Prostate gland (tissue), 2 donors: ENCODE measurements around the gene CLEC16A. TPM values are rescaled to one million over a fixed set of nuclear protein-coding genes. Genes with fewer than 3 reads are reported as not detected.
A peak's percentile ranks its signal among the peaks of the same experiment; 100 is the strongest.

Source experiments
- DNase-seq: peaks from one replicate; pipeline ENCODE4 v3.0.0-alpha.2; 2019; ENCODE audit warnings: low spot score
- H3K27ac ChIP-seq, 2 donors: fragments of 200-600 bp; sonication (generic); 2 replicates each; pipeline ENCODE4 v1.5.1; 2017 to 2019
- H3K27me3 ChIP-seq: fragments of 200-600 bp; sonication (generic); replicated peaks from 2 replicates; pipeline ENCODE4 v1.5.1; 2019; ENCODE audit not compliant: insufficient read depth
- H3K36me3 ChIP-seq, 2 donors: fragments of 200-600 bp; sonication (generic); 1 replicate in 1 of 2; 2 replicates in 1 of 2; pipeline versions ENCODE4 v1.5.1 to v1.8.1; 2017 to 2019
- H3K4me1 ChIP-seq: fragments of 200-600 bp; sonication (generic); replicated peaks from 2 replicates; pipeline ENCODE4 v1.5.1; 2019
- H3K4me3 ChIP-seq, 2 donors: fragments of 200-600 bp; sonication (generic); 2 replicates each; pipeline ENCODE4 v1.5.1; 2017 to 2019
- H3K9me3 ChIP-seq: fragments of 200-600 bp; sonication (generic); 2 replicates; pipeline ENCODE4 v1.5.1; 2017
- CTCF ChIP-seq, 4 experiments: fragments of 200-600 bp in 2 of 4; fragments of 450-650 bp in 2 of 4; sonication (generic) in 2 of 4; IDR thresholded peaks; 1 replicate in 3 of 4; 2 replicates in 1 of 4; pipeline ENCODE4 v1.5.1; 2016 to 2019; ENCODE audit warnings: antibody characterized with exemption in 4 of 4, mild to moderate bottlenecking in 2 of 4, moderate library complexity in 2 of 4
- POLR2A ChIP-seq: fragments of 450-650 bp; IDR thresholded peaks from one replicate; pipeline ENCODE4 v1.6.1; 2016; ENCODE audit warnings: antibody characterized with exemption, mild to moderate bottlenecking
- POLR2AphosphoS5 ChIP-seq: sonication (generic); formaldehyde crosslinking; IDR thresholded peaks from one replicate; pipeline ENCODE4 v1.6.1; 2017; ENCODE audit warnings: antibody characterized with exemption
- WGBS: methylation state at CpG from one replicate; pipeline ENCODE4 v1.1.5; 2018; 5-methylcytosine and 5-hydroxymethylcytosine counted together
- intact Hi-C: fragments of 100-400 bp; cut with DNase I; formaldehyde crosslinking; loops from one replicate; pipeline ENCODE4 v1.14.2; 2022
- total RNA-seq, 2 donors: library from RNA; depleted of rRNA; stranded (reverse); fragments of >200 nt; gene quantifications; one replicate each; pipeline ENCODE4 v1.1.0, GENCODE V29; 2016

Gene CLEC16A
- total RNA-seq, 2 donors from 2014 or later = 26.1 to 52.2 TPM

- Histone ChIP-seq H3K36me3 (no peaks in the 10 kb centered on the region), H3K9me3 (no peaks in the 10 kb centered on the region), H3K4me1 (no peaks in the 10 kb centered on the region), H3K27me3 (no peaks in the 10 kb centered on the region), H3K27ac (peak overlapping the region; percentile 27 to 34), H3K4me3 (no peak overlapping the region)
- TF ChIP-seq CTCF (IDR thresholded peaks at IDR 0.05) (no peak), POLR2A (no peak), POLR2AphosphoS5 (no peak)
- DNase-seq = no peak
- intact Hi-C loops = loop anchor here (5.0 kb wide), 1 partner anchor 52 kb away; no protein-coding TSS in a partner anchor
- 74% methylated on average over 14 of the region's 14 CpGs for WGBS
Observed at GRCh38 chr16:11033629-11034420, 89.5 kb downstream of the CLEC16A start.

DNA sequence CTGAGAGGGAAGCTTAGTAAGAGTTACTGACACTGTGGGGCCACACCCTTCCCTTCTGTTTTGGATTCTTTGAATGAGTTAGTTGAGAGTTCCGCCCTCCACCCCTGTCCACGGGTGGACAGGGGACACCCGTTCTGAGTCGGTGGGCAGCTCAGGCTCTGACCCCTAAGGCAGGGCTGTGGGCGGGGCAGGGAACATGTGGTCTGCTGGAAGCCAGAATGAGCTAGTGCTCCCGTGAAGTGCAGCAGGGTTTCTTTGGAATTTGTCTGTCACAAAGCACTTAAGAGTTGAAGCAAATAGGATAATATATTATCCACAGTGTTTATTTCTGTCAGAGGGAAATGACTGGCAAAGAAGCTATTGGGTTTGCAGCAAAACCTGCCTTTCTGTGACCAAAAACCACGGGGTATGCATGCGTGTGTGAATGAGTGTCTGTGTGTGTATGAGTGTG lies 90.1 kb downstream of the CLEC16A start:
- H3K27ac ChIP-seq = no peak overlapping the region

GRCh38 chr16:11035096-11035495 lies 90.7 kb downstream of the CLEC16A start:
- no peaks in the 10 kb centered on the region for H3K27me3 ChIP-seq
- H3K27ac ChIP-seq = no peak overlapping the region
- DNase-seq = no peak
- no peak overlapping the region for H3K4me3 ChIP-seq
- no peaks in the 10 kb centered on the region for H3K36me3 ChIP-seq
- WGBS = 97% methylated on average over 5 of the region's 5 CpGs
- intact Hi-C loops = no loop called here
- H3K4me1 ChIP-seq = no peaks in the 10 kb centered on the region
- no peak for TF ChIP-seq CTCF (IDR thresholded peaks at IDR 0.05)
- no peak for TF ChIP-seq POLR2AphosphoS5
- no peak for TF ChIP-seq POLR2A
- no peaks in the 10 kb centered on the region for H3K9me3 ChIP-seq

More for the DNA sequence above, 90.1 kb downstream of the CLEC16A start:
- no peaks in the 10 kb centered on the region for H3K36me3 ChIP-seq
- H3K27me3 ChIP-seq = no peaks in the 10 kb centered on the region
- 56% methylated on average over 8 of the region's 8 CpGs for WGBS
- no peak overlapping the region for H3K4me3 ChIP-seq
- intact Hi-C loops = loop anchor here (5.0 kb wide), 1 partner anchor 52 kb away; no protein-coding TSS in a partner anchor
- H3K9me3 ChIP-seq = no peaks in the 10 kb centered on the region
- no peak for DNase-seq
- TF ChIP-seq POLR2AphosphoS5 (no peak), CTCF (IDR thresholded peaks at IDR 0.05) (no peak), POLR2A (no peak)
- H3K4me1 ChIP-seq = no peaks in the 10 kb centered on the region

GRCh38 chr16:11036040-11036439 lies 91.7 kb downstream of the CLEC16A start:
- Histone ChIP-seq H3K36me3 (no peaks in the 10 kb centered on the region), H3K4me3 (no peak overlapping the region), H3K4me1 (no peaks in the 10 kb centered on the region), H3K27me3 (no peaks in the 10 kb centered on the region), H3K27ac (no peak overlapping the region), H3K9me3 (no peaks in the 10 kb centered on the region)
- 98% methylated on average over 6 of the region's 6 CpGs for WGBS
- intact Hi-C loops = no loop called here
- TF ChIP-seq POLR2A = no peak
- TF ChIP-seq POLR2AphosphoS5 = no peak
- no peak for TF ChIP-seq CTCF (IDR thresholded peaks at IDR 0.05)
- no peak for DNase-seq

DNA sequence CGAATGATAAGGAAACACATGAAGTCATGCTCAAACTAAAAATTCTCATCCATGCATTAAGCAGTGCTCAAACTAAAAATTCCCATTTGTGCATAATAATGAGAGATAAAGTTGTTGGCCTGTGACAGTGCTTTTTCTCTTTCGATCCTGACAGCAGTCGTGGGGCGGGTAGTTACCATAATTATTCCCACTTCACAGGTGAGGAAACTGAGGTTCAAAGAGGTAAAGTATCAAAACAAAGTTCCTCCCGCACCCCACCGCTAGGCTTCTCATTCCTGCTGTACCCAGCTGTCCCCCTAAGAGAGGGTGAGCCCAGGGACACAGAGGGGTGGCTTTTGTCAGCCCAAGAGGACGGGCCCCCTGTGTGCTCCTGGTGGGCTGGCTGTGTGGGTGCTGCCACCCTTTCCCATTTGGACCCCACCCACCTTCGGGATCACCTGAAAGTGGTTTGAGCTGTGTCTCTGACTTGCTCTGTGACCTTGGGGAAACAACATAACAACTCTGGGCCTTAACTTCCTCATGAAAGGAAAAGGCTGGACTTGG lies 92.6 kb downstream of the CLEC16A start:
- no peaks in the 10 kb centered on the region for H3K4me1 ChIP-seq
- H3K9me3 ChIP-seq = no peaks in the 10 kb centered on the region
- H3K27me3 ChIP-seq = no peaks in the 10 kb centered on the region
- no peak for TF ChIP-seq CTCF (IDR thresholded peaks at IDR 0.05)
- no peak for TF ChIP-seq POLR2A
- TF ChIP-seq POLR2AphosphoS5 = no peak
- WGBS = 98% methylated on average over 8 of the region's 8 CpGs
- no peak overlapping the region for H3K27ac ChIP-seq
- intact Hi-C loops = no loop called here
- no peak overlapping the region for H3K4me3 ChIP-seq
- DNase-seq = no peak
- H3K36me3 ChIP-seq = no peaks in the 10 kb centered on the region
